Hepatic stellate cell (primary cell): Measurements from ENCODE around the gene SCN4B.

Experiments
- DNase-seq: peaks from one replicate; pipeline ENCODE4 v3.0.0; 2011; ENCODE audit warnings: low spot score

The SCN4B gene

GRCh38 chr11:118099838-118100556, 52.6 kb downstream of the SCN4B start:
- no peak for DNase-seq

GRCh38 chr11:118098996-118099837, 53.4 kb downstream of the SCN4B start:
- no peak for DNase-seq

DNA sequence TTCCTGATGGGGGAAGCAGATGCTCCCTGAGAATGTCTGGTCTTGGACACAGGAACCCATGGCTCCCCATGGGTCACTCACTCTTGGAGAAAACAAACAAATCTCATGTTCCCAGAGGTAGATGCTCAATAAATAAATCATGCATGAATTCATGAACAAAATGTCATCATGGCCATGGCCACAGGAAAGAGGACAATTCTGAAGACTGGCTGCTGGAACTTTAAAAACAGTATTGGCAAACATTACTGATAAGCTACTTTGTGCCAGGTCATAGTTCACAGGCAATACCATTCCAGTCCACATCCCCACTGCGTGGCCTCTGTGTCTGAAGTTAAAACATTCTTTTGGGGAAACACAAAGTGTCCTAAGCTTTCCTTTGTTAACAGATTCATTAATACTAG, 56.7 kb downstream of the SCN4B start:
- DNase-seq = no peak

DNA sequence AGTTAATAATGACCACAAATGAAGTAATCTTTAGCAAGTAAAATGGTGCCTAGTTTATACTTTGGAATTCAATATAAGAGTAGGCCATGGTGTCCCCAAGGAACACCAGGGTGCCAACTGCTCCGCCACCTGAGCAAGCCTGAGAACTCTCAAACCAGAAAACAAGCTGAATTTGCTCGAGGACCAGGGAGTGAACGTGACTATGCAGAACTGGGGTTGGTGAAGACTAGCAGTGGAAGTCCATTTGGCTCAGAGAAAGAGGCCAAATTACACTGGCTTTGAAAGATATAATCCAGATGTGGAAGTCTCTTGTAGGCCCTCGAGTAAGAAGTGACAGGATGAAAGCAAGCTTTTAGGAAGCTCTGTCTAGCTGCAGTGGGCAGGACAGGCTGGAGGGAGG, 57.1 kb downstream of the SCN4B start:
- DNase-seq = no peak

DNA sequence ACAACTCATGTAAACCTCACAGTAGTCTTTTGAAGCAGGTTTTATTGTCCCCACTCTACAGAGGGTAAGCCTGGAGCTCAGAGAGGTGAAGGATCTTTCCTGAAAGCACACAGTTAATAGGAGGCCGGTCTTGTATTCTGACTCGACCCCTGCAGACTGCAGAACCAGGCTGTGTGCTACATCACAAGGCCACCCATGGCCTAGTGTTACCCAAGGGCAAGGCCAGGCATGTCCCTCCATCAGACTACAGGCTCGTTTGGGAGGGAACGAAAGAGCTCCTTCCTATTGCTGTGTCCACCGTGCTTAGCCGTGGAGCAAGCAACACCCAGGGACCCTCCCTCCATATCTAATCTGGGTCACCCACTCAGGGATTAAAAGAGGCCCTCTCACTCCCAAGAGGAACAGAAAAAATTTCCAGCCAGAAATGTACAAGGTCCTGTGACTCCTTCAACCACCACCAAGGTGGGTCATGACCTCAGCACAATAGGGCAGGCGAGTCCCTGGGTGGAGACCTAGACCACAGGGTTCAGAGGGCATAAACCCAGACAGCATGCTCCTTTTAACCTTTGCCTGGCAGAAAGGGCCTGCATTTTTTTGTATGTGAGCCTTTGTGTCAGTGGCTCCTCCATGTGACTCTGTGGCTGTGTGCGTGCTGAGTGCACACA, 59.6 kb downstream of the SCN4B start:
- no peak for DNase-seq

GRCh38 chr11:118091690-118092089, 60.9 kb downstream of the SCN4B start:
- no peak for DNase-seq

- no peak for DNase-seq
Observed at GRCh38 chr11:118090545-118091162, 62.0 kb downstream of the SCN4B start.

- no peak for DNase-seq
Observed at GRCh38 chr11:118088531-118088930, 64.1 kb downstream of the SCN4B start.

- DNase-seq = no peak
Observed at GRCh38 chr11:118087931-118088330, 64.7 kb downstream of the SCN4B start.

- no peak for DNase-seq
Observed at GRCh38 chr11:118086913-118087768, 65.5 kb downstream of the SCN4B start, which contains the start of gene SMIM35. TSS of gene SMIM35 (minus strand) at chr11:118086963. CDS start at chr11:118086757, 206 bp downstream.

DNA sequence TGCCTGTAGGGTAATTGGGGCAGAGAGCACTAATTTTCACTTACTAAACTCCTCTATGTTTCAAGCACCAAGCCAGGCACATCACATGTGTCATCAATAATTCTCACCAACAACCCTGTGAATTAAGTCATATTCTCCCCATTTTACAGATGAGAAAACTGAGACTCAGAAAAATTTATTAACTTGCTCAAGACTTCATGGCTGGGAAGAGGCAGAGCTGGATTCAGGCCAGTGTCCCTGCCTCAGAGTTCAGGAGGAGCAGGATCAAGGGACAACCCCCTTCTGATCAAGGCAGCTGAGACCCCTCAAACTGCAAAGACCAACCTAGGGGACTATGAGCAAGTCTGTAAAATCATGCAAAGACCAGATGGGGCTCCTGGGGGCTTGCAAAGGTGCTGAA, 68.0 kb downstream of the SCN4B start:
- DNase-seq = no peak

DNA sequence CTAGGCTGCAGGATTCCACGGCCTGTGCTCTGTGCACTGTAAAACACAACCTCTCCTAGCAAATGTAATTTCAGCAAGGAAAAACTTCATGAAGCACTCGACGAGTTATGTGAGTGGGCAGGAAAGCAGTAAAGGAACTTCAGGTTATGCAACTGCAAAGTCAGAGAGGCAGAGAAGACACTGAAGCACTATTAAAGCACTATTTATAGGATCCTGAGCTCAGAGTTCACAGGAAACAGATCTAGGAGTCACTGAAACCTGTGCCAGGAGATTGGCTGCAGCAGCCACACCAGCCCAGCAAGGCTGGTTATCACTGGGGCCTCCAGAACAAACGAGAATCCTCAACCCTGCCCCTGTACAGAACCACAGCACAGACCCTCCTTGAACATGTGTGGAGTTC, 68.4 kb downstream of the SCN4B start:
- DNase-seq = no peak
